GM21367 (cell line): ENCODE measurements around the gene USP12.
"Not testable (repeated sequence)": the region's sequence is repeated elsewhere in the genome, so short reads cannot be mapped to it uniquely, and the experiment has no call there.

Experiments used
- ATAC-seq: cut with Tn5 transposase; IDR thresholded peaks from one replicate; pipeline ENCODE4 v1.9.1; 2021; ENCODE audit not compliant: unreplicated experiment

The USP12 gene

GRCh38 chr13:27151798-27152599 lies 19.6 kb downstream of the USP12 start:
- ATAC-seq = no peak

GRCh38 chr13:27149702-27150101 lies 21.9 kb downstream of the USP12 start:
- no peak for ATAC-seq

- no peak for ATAC-seq
These were observed 22.7 kb downstream of the USP12 start for GRCh38 chr13:27148900-27149299.

- peak; percentile 54 for ATAC-seq
These were observed 24.0 kb downstream of the USP12 start for GRCh38 chr13:27147530-27148170.

- no peak for ATAC-seq
These were observed 29.9 kb downstream of the USP12 start for GRCh38 chr13:27141746-27142145.

GRCh38 chr13:27141159-27141558 lies 30.5 kb downstream of the USP12 start:
- ATAC-seq = not testable (repeated sequence)

GRCh38 chr13:27140060-27140459 lies 31.6 kb downstream of the USP12 start:
- no peak for ATAC-seq

GRCh38 chr13:27139565-27139964 lies 32.0 kb downstream of the USP12 start:
- ATAC-seq = no peak

DNA sequence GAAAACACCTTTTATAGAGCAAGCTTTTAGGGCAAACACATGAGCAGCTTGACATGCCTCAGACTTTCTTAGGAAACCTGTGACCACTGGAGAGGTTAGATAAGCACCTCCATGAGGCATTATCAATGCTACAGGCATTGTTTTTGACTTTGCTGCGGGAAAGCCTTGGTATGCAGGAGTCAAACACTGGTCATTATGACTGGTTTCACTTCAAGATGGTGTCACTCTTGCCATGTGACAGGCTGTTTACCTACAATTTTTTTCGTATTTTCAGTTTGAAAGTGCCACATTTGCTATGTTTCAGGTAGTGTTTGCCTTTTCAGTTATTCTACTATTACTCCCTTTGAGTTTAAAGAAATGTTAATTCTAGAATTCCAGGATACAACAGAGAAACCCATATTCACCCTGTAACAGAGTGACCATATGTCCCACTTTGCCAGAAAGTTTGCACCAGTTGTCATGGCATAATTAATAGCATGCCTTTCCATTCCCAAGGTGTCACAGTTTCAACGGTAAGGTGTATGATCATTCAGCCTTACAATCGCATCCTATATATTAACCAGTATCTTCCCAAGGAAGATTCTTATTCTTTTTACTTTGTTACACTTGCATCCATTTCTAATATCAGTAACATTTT lies 33.0 kb downstream of the USP12 start:
- ATAC-seq = no peak

DNA sequence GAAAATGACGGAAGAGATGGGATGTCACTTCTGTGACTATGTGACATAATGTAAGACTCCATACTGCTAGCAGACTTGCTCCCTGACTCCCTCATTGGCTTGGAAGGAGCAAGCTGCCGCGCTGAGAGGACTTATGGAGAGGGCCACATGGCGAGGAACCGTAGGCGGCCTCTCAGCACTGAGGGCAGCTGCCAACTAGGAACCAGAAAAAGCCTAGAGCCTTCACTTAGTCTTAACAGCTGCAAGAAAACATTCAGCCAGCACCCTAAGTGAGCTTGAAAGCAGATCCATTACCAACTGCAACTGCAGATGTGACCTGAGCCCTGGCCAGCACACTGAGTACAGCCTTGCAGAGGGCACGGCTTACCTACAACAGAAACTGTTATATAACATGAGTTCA lies 33.9 kb downstream of the USP12 start:
- no peak for ATAC-seq

GRCh38 chr13:27135023-27135422 lies 36.6 kb downstream of the USP12 start:
- ATAC-seq = no peak

GRCh38 chr13:27133889-27134288 lies 37.7 kb downstream of the USP12 start:
- ATAC-seq = no peak

GRCh38 chr13:27132538-27132937 lies 39.1 kb downstream of the USP12 start:
- no peak for ATAC-seq

- no peak for ATAC-seq
These were observed 39.7 kb downstream of the USP12 start for GRCh38 chr13:27131906-27132305.

DNA sequence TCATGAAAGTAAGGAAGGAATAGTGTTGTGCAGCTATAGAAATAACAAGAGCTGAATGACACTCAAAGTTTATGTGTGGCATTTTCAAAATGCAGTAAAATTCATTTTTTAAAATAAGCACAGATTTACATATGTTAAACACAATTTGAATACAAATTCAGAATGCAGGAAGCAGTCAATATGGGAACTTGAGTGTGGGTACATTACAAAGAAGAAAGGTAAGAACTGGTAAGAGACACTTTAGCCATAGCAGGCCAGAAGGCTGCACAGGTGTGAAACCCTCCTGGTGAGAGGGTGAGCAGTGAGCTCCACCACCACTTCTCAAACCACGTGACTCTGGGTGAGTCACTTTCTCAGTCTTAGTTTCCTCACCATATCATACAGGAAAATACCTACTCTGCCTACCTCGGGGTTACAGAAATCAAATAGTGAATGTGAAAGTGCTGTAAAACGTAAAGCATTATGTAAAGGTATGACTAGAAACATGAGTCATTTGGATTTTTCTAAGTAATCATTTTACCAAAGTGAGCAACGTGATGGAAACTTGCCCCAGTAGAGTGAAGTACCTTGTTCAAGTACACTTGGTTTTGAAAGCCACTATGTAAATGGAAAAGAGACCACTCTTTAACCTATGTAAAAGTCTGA lies 40.5 kb downstream of the USP12 start:
- peak; percentile 77 for ATAC-seq

GRCh38 chr13:27130223-27130978 lies 41.2 kb downstream of the USP12 start:
- no peak for ATAC-seq

GRCh38 chr13:27128825-27129627 lies 42.6 kb downstream of the USP12 start:
- ATAC-seq = no peak

DNA sequence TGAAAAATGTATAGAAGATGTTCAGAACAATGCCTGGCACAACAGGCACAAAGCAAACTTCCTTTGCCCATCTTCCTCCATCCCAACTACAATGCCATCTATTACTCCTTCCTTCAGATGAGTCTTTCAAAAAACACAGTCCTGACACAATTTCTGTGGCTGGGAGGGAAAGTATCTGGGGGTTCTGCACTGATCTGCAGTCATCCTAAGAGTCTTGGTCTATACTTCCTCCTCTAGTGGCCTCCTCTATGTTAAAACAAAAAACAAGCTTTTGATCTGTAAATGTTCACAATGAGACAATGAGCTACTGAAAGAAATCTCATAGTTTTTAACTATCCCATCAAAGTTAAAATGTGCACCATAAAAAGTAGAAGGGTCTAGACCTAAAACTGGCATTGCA lies 44.8 kb downstream of the USP12 start:
- ATAC-seq = no peak

DNA sequence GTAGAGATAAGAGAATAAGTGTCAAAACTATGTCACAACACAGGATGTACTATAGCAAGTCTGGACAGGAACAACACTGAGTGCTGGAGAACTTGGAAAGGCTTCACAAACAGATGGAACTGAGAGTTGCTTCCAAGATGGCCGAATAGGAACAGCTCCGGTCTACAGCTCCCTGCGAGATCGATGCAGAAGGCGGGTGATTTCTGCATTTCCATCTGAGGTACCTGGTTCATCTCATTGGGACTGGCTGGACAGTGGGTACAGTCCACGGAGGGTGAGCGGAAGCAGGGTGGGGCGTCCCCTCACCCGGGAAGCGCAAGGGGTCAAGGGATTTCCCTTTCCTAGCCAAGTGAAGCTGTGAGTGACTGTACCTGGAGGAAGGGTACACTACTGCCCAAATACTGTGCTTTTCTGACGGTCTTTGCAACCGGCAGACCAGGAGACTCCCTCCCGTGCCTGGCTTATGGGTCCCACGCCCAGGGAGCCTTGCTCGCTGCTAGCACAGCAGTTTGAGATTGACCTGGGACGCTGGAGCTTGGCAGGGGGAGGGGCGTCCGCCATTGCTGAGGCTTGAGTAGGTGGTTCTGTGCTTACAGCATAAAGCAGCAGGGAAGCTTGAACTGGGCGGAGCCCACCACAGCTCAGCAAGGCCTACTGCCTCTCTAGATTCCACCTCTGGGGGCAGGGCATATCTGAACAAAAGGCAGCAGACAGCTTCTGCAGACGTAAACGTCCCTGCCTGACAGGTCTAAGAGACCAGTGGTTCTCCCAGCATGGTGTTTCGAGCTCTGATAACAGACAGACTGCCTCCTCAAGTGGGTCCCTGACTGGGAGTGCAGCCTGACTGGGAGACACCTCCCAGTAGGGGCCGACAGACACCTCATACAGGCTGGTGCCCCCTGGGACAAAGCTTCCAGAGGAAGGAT lies 46.0 kb downstream of the USP12 start:
- no peak for ATAC-seq
